K562 (cell line): ENCODE measurements around the gene TMEM143. TPM values are rescaled to one million over a fixed set of nuclear protein-coding genes. Genes with fewer than 3 reads are reported as not detected.

Experiments
- CTBP1 ChIP-seq: fragments of 450-650 bp; IDR thresholded peaks from 2 replicates; pipeline ENCODE4 v1.6.1; 2016; ENCODE audit warnings: borderline replicate concordance
- DEAF1 ChIP-seq: fragments of 450-650 bp; formaldehyde crosslinking; IDR thresholded peaks from 2 replicates; pipeline ENCODE4 v1.4.0; 2020; ENCODE audit warnings: mild to moderate bottlenecking, moderate library complexity
- ESRRA ChIP-seq: fragments of 450-650 bp; IDR thresholded peaks from 2 replicates; pipeline ENCODE4 v1.6.1; 2014; ENCODE audit warnings: low read depth, mild to moderate bottlenecking, moderate library complexity, borderline replicate concordance
- KLF1 ChIP-seq: fragments of 450-650 bp; IDR thresholded peaks from 2 replicates; pipeline ENCODE4 v1.6.1; 2016; ENCODE audit warnings: missing genetic modification characterization, missing compliant biosample characterization
- KLF16 ChIP-seq: IDR thresholded peaks from 2 replicates; pipeline ENCODE4 v1.6.1; 2016; ENCODE audit warnings: antibody characterized with exemption
- MEF2D ChIP-seq: conservative IDR thresholded peaks from 2 replicates; pipeline ENCODE4 v1.6.1; 2016; ENCODE audit warnings: low read depth, missing genetic modification characterization, missing compliant biosample characterization
- MLLT1 ChIP-seq, 2 experiments: fragments of 450-650 bp; IDR thresholded peaks; 2 replicates each; pipeline ENCODE4 v1.6.1; 2016
- MTA3 ChIP-seq: fragments of 450-650 bp; formaldehyde crosslinking; IDR thresholded peaks from 2 replicates; pipeline ENCODE4 v1.6.1; 2017; ENCODE audit warnings: mild to moderate bottlenecking, borderline replicate concordance
- RBM17 ChIP-seq: fragments of 200-400 bp; formaldehyde crosslinking; IDR thresholded peaks from 2 replicates; pipeline ENCODE4 v1.6.1; 2017; ENCODE audit warnings: low read depth, mild to moderate bottlenecking, low read length, borderline replicate concordance
- REST ChIP-seq, 2 experiments: fragments of 450-650 bp; formaldehyde crosslinking in 1 of 2; IDR thresholded peaks; 2 replicates each; pipeline versions ENCODE4 v1.4.0 to v1.6.1; 2014 to 2020; ENCODE audit warnings: mild to moderate bottlenecking in 2 of 2, borderline replicate concordance in 1 of 2, low read depth in 1 of 2
- TEAD4 ChIP-seq, 2 experiments: sonication (generic) in 1 of 2; formaldehyde crosslinking in 1 of 2; IDR thresholded peaks; 2 replicates each; pipeline versions ENCODE4 v1.6.1 to v1.8.0; 2012 to 2022; ENCODE audit warnings: borderline replicate concordance in 1 of 2, inconsistent platforms in 1 of 2, low read length in 1 of 2, mild to moderate bottlenecking in 1 of 2, missing genetic modification reagents in 1 of 2
- ZNF512 ChIP-seq: IDR thresholded peaks from 2 replicates; pipeline ENCODE4 v1.6.1; 2016; ENCODE audit warnings: missing genetic modification characterization, missing compliant biosample characterization
- polyA plus RNA-seq, 8 experiments: library from polyadenylated mRNA; depleted of rRNA in 4 of 8; stranded (reverse) in 5 of 8; unstranded in 3 of 8; fragments of >200 nt; fragmentation: Nextera tagmentation in 2 of 8; fragmentation: Illumina TruSeq in 1 of 8; extraction: Ambion mirVana in 2 of 8; extraction: Trizol in 1 of 8; gene quantifications; 2 replicates each; pipeline versions ENCODE4 v1.2.1 to v1.2.3, GENCODE V29; 2011 to 2014; ENCODE audit warnings: inconsistent platforms in 1 of 8, missing spikeins in 1 of 8
- total RNA-seq, 7 experiments: library from RNA; depleted of rRNA in 6 of 7; stranded (reverse); fragments of >200 nt in 6 of 7; fragmentation: Illumina TruSeq in 2 of 7; extraction: Trizol in 2 of 7; gene quantifications; 2 replicates each; pipeline versions ENCODE4 v1.2.1 to v1.2.3, GENCODE V29; 2011 to 2021; ENCODE audit warnings: low replicate concordance in 1 of 7

The TMEM143 gene
- total and polyA plus RNA-seq, 9 of the 15 experiments (the other 6 are each of a cell fraction or from before 2014, with no cell fraction given): 0.66 to 8.8 (median 4.3) TPM

- TF ChIP-seq REST (IDR thresholded peaks at IDR 0.05; ENCODE audit: borderline replicate concordance): peak; percentile 86
- no peak for TF ChIP-seq REST (CRISPR knock-in tag; IDR thresholded peaks at IDR 0.05; ENCODE audit: low read depth)
- TF ChIP-seq KLF16: 0 out of 2 replicates have a peak, but pooled peaks have one; percentile 36
- peak; percentile 71; the same call in 1 of the 2 replicates for TF ChIP-seq KLF1
- TF ChIP-seq MTA3: 0 out of 2 replicates have a peak, but pooled peaks have one; percentile 47
- no peak for TF ChIP-seq MLLT1 (IDR thresholded peaks at IDR 0.05)
- no peak for TF ChIP-seq ZNF512 (tag)
- no peak for TF ChIP-seq RBM17
- peak; percentile 28; the same call in 1 of the 2 replicates for TF ChIP-seq CTBP1
- no peak for TF ChIP-seq TEAD4 (IDR thresholded peaks at IDR 0.05; ENCODE audit: low read length)
- no peak for TF ChIP-seq TEAD4 (CRISPR knock-in tag; IDR thresholded peaks at IDR 0.05; ENCODE audit: borderline replicate concordance)
- TF ChIP-seq ESRRA: no peak; the same call in 1 of the 2 replicates
- TF ChIP-seq MEF2D: no peak
- peak; percentile 79 for TF ChIP-seq DEAF1 (CRISPR knock-in tag)
These were observed 72.8 kb downstream of the TMEM143 start (continued) for GRCh38 chr19:48290771-48291488.
